HG02588 (cell line): ENCODE data around the gene RAI1.

ENCODE experiments used
- ATAC-seq: cut with Tn5 transposase; IDR thresholded peaks from one replicate; pipeline ENCODE4 v1.9.1; 2021; ENCODE audit warnings: mild to moderate bottlenecking, moderate library complexity; ENCODE audit not compliant: unreplicated experiment

The RAI1 gene

GRCh38 chr17:17728550-17729251 is 47.4 kb downstream of the RAI1 start:
- ATAC-seq: no peak

- ATAC-seq: no peak
Measured at GRCh38 chr17:17729620-17730249, 48.5 kb downstream of the RAI1 start.

- no peak for ATAC-seq
Measured at GRCh38 chr17:17730250-17730935, 49.1 kb downstream of the RAI1 start.

GRCh38 chr17:17732444-17732843 is 51.2 kb downstream of the RAI1 start:
- no peak for ATAC-seq

- ATAC-seq: no peak
Measured at GRCh38 chr17:17732892-17733670, 51.8 kb downstream of the RAI1 start.

- ATAC-seq: no peak
Measured at GRCh38 chr17:17736205-17737183, 55.2 kb downstream of the RAI1 start.

GRCh38 chr17:17737961-17738894 is 57.0 kb downstream of the RAI1 start:
- no peak for ATAC-seq

GRCh38 chr17:17738901-17739300 is 57.6 kb downstream of the RAI1 start:
- no peak for ATAC-seq

- no peak for ATAC-seq
Measured at GRCh38 chr17:17739388-17740066, 58.3 kb downstream of the RAI1 start.

GRCh38 chr17:17740615-17741348 is 59.5 kb downstream of the RAI1 start:
- no peak for ATAC-seq

GRCh38 chr17:17741349-17742023 is 60.2 kb downstream of the RAI1 start:
- no peak for ATAC-seq

GRCh38 chr17:17742133-17742621 is 60.9 kb downstream of the RAI1 start:
- ATAC-seq: no peak

- ATAC-seq: no peak
Measured at GRCh38 chr17:17742688-17743390, 61.6 kb downstream of the RAI1 start.

GRCh38 chr17:17743391-17744112 is 62.3 kb downstream of the RAI1 start:
- no peak for ATAC-seq

GRCh38 chr17:17744116-17744515 is 62.9 kb downstream of the RAI1 start:
- ATAC-seq: no peak
